Stimulated activated CD4-positive, alpha-beta T cell treated with anti-CD3 and anti-CD28 coated beads, Interleukin-12 subunit alpha, Interleukin-12 subunit beta, amount 100 ng/mL, for 24 hours (primary cell): ENCODE results near the gene CAMK2B.

Experiments used
- DNase-seq, 2 experiments: peaks; one replicate each; pipeline ENCODE4 v3.0.0-alpha.2; 2020; ENCODE audit warnings: low read depth in 2 of 2

CAMK2B gene

GRCh38 chr7:44308596-44309270 is 16.7 kb downstream of the CAMK2B start:
- no peak for DNase-seq

DNA sequence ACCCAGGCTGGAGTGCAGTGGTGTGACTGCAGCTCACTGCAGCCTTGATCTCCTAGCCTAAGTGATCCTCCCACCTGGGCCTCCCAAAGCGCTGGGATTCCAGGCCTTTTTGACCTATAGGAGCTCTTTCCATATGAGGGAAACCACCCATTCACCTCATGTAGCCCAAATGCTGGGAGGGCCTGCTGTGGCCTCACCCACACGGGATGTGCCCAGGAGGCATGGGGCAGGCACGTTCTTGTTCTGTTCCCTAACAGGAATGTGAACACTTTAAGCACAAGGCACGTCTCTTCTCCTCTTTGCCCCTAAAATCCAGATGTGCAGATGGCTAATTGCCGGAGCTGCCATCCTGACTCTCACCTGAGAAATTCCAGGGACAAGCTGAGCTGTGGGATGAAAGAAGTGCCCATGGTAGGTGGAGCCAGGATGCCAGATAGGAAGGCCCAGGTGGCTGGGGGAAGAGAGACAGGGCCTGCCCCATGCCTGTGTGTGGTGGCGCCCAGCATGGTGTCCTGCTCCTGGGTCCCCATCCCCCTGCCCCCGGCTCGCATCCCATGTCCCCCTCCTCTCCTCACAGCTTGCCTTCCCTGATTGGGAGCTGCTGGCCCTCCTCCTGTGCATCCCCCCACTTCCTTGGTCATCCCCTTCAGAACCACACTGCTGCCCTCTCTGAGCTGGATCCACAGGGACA is 17.3 kb downstream of the CAMK2B start:
- no peak for DNase-seq

DNA sequence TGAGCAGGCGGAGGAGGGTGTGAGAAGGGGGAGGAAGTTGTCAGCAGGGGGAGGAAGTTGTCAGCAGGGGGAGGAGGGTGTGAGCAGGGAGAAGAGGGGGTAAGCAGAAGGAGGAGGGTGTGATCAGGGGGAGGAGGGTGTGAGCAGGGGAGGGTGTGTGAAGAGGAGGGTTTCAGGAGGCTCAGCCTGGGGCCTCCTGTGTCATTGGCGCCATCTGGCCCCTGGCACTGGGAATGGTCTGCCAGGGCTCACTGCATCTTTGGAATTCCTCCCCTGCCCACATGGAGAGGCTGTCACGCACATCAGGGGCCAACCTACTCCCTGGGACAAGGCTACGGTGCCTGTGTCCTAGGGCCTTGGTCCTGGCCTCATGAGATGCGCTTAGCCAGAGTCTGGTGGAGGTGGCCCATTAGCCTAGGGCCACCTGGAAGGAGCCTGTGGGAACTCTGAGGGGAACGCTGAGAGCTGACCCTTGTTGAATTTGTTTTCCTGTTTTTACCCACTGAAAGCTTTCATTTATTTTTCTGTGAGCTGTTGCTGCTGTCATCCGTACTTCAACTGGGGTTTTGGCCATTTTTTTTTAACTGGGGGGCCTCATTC is 18.0 kb downstream of the CAMK2B start:
- DNase-seq = no peak

- no peak for DNase-seq
These were observed 18.8 kb downstream of the CAMK2B start for GRCh38 chr7:44306606-44307005.

- no peak for DNase-seq
These were observed 19.6 kb downstream of the CAMK2B start for GRCh38 chr7:44305564-44306507.

DNA sequence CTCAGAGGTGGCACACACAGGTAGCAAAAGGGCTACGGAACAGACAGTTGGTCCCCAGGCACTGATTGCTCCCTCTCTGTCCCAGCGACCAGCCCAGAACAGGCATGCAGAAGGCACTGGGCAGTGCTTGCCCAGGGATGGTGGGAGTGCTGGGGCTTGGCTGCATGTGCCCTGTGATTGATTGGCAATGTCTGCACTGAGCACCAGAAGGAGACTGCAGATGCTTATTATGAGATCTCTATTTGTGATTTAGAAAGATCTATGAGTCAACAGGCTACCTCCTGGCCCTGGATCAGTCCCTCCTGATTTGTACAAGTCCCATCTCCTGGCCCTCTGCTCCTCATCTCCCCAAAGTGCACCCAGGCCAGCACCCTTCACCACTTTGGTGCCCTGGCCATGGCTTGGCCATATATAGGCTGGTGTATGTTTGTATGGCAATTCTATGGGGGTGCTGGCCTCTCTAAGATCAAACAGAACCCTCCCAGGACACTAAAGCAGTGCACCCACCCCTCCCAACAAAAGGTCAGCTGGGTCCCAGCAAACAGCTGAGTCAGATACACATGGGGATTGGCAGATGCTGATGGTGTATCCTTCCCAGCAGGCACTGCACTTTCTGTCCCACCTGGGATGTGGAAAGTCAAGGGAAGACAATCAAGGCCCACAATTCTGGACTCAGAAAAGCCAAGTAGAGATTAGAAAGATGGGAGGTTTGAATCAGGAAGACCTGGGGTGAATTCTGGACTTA is 30.9 kb downstream of the CAMK2B start:
- no peak for DNase-seq

- no peak for DNase-seq
These were observed 31.7 kb downstream of the CAMK2B start for GRCh38 chr7:44293561-44294324.

GRCh38 chr7:44292876-44293560 is 32.4 kb downstream of the CAMK2B start:
- no peak for DNase-seq

GRCh38 chr7:44292420-44292817 is 33.0 kb downstream of the CAMK2B start:
- DNase-seq = no peak

GRCh38 chr7:44291733-44292419 is 33.5 kb downstream of the CAMK2B start:
- no peak for DNase-seq

GRCh38 chr7:44291066-44291732 is 34.2 kb downstream of the CAMK2B start:
- DNase-seq = no peak

GRCh38 chr7:44290252-44290620 is 35.2 kb downstream of the CAMK2B start:
- no peak for DNase-seq

GRCh38 chr7:44289341-44290251 is 35.8 kb downstream of the CAMK2B start:
- no peak for DNase-seq

GRCh38 chr7:44288811-44289340 is 36.5 kb downstream of the CAMK2B start:
- no peak for DNase-seq

GRCh38 chr7:44288381-44288685 is 37.1 kb downstream of the CAMK2B start:
- DNase-seq = no peak

- DNase-seq = no peak
These were observed 37.7 kb downstream of the CAMK2B start for GRCh38 chr7:44287488-44288380.
